ENCODE results near the gene COA1.
"Not testable (repeated sequence)": the region's sequence is repeated elsewhere in the genome, so short reads cannot be mapped to it uniquely, and the experiment has no call there.

COA1 gene

GRCh38 chr7:43602256-43602655, 127.1 kb downstream of the COA1 start:
- no peak for TF ChIP-seq CTCF (IDR thresholded peaks at IDR 0.05; ENCODE audit: insufficient read depth, low read length, missing control alignments)
- H3K4me3 ChIP-seq (ENCODE audit: low read depth, low read length): no peak overlapping the region
- ChIA-PET POLR2A (no interaction called here), CTCF (interaction anchor here (1.4 to 2.4 kb wide), 2 partner anchors 20 to 237 kb away, joined by 3 to 11 read pairs; partner anchors contain the start of gene STK17A)
- no peak for DNase-seq (ENCODE audit: low read depth, low spot score)

- DNase-seq (ENCODE audit: low read depth, low spot score): no peak
- no peak for TF ChIP-seq CTCF (IDR thresholded peaks at IDR 0.05; ENCODE audit: insufficient read depth, low read length, missing control alignments)
- CTCF ChIA-PET: no interaction called here
- POLR2A ChIA-PET: no interaction called here
- no peak overlapping the region for H3K4me3 ChIP-seq (ENCODE audit: low read depth, low read length)
Observed at GRCh38 chr7:43600056-43600455, 129.3 kb downstream of the COA1 start.

- POLR2A ChIA-PET; DNase-seq (ENCODE audit: low read depth, low spot score); H3K4me3 ChIP-seq (ENCODE audit: low read depth, low read length): not testable (repeated sequence)
- CTCF ChIA-PET: interaction anchor here (0.9 to 2.9 kb wide), 4 partner anchors 14 to 243 kb away, joined by 3 to 11 read pairs (median 6); partner anchors contain the start of gene STK17A
Observed at GRCh38 chr7:43596426-43596825, 132.9 kb downstream of the COA1 start.

- ChIA-PET CTCF (interaction anchor here (1.5 to 2.9 kb wide), 2 partner anchors 11 to 245 kb away, joined by 6 to 11 read pairs; partner anchors contain the start of gene STK17A), POLR2A (no interaction called here)
- DNase-seq (ENCODE audit: low read depth, low spot score): no peak
- no peak for TF ChIP-seq CTCF (IDR thresholded peaks at IDR 0.05; ENCODE audit: insufficient read depth, low read length, missing control alignments)
- no peak overlapping the region for H3K4me3 ChIP-seq (ENCODE audit: low read depth, low read length)
Observed at GRCh38 chr7:43594020-43594419, 135.3 kb downstream of the COA1 start.

GRCh38 chr7:43593010-43593409, 136.3 kb downstream of the COA1 start:
- ChIA-PET POLR2A (interaction anchor here (1.4 kb wide), 1 partner anchor 10 kb away, joined by 6 read pairs; the partner anchor contains the start of gene STK17A), CTCF (interaction anchor here (1.2 to 1.4 kb wide), 3 partner anchors 10 to 107 kb away, joined by 5 to 10 read pairs (median 9); partner anchors contain the start of gene STK17A)
- no peak for TF ChIP-seq CTCF (IDR thresholded peaks at IDR 0.05; ENCODE audit: insufficient read depth, low read length, missing control alignments)
- H3K4me3 ChIP-seq (ENCODE audit: low read depth, low read length): no peak overlapping the region
- DNase-seq (ENCODE audit: low read depth, low spot score): no peak

- POLR2A ChIA-PET: interaction anchor here (1.4 kb wide), 1 partner anchor 9 kb away, joined by 6 read pairs; the partner anchor contains the start of gene STK17A
- CTCF ChIA-PET: interaction anchor here (1.2 to 1.4 kb wide), 3 partner anchors 9 to 108 kb away, joined by 5 to 10 read pairs (median 9); partner anchors contain the start of gene STK17A
- H3K4me3 ChIP-seq (ENCODE audit: low read depth, low read length): no peak overlapping the region
- no peak for TF ChIP-seq CTCF (IDR thresholded peaks at IDR 0.05; ENCODE audit: insufficient read depth, low read length, missing control alignments)
- no peak for DNase-seq (ENCODE audit: low read depth, low spot score)
Observed at GRCh38 chr7:43592326-43592725, 137.0 kb downstream of the COA1 start.
